ENCODE results near the gene PIH1D1.
"Not testable (repeated sequence)": the region's sequence is repeated elsewhere in the genome, so short reads cannot be mapped to it uniquely, and the experiment has no call there.

PIH1D1 gene

GRCh38 chr19:49453013-49453756 is 1.6 kb upstream of the PIH1D1 start, which contains the start of gene ALDH16A1:
TSS of gene ALDH16A1 (plus strand) at chr19:49453225. CDS start at chr19:49453332, 107 bp downstream.
- DNase-seq, result peak; percentile 96 to 97

GRCh38 chr19:49450405-49450804 is 1.2 kb downstream of the PIH1D1 start:
- no peak for DNase-seq

- DNase-seq, result no peak
Observed at GRCh38 chr19:49448432-49448786, 3.2 kb downstream of the PIH1D1 start.

DNA sequence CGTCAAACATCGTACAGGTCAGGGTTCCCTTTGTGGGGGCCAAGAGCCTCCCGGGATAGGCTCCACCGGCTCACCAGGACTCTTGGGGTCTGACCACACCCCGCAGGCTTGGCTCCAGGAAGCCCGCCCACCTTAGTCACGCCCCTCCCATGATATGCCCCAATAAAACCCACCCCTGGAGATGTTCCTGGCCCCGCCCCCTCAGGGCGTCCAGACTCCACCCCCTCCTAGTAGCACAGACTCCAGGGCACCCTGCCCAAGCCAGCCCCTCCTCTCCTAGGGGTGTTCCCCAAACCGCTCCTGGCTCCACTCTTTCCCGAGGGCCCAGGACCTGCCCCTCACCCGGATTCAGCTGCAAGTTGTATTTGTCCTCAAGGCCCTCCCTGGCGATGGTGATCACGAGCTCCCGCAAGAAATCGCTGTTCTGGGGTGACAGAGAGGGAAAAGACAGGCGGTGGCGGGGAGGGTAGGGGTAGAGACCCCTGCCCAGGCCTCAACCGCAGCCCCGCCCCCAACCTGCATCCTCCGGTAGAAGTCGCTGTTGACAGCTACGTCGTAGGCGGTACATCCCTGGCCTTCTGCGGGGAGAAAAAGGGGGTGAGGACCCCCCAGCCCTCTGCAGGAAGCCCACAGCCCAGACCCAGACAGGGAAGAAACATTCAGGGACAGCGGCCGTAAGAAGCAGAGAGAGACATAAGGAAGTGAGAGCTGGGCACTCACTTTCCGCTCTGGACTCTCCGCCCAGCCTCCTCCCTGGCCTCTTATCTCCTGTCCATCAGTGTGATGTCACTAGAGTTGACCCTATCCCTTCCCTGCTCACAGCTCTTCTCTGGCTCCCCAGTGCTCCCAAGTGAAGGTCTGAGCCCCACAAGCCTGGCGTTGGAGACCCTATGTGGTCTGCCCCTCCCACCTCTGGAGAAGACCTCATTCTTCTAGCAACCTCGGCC is 3.9 kb downstream of the PIH1D1 start:
- DNase-seq, result no peak

DNA sequence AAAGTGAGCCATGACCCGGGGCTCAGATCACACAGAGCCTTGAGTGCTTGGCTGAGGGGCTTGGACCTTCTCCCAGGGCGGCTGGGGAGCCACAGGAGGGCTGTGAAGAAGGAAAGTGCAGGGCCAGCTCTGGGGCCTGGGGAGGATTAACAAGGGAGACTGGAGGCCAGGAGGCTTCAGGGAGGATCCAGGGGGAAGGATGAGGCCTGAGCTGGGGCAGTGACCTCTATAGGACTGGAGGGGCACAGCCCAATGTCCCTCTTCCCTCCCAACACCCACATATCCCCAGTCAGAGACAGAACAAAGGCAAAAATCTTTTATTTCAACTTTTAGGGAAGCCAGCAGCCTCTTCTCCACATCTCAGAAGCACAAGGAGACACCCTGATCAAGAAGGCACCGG is 5.6 kb downstream of the PIH1D1 start:
- no peak for DNase-seq

- DNase-seq, result not testable (repeated sequence)
Observed at GRCh38 chr19:49444100-49444700, 7.4 kb downstream of the PIH1D1 start.

GRCh38 chr19:49443366-49444099 is 8.1 kb downstream of the PIH1D1 start:
- DNase-seq, result peak; percentile 90 to 92

DNA sequence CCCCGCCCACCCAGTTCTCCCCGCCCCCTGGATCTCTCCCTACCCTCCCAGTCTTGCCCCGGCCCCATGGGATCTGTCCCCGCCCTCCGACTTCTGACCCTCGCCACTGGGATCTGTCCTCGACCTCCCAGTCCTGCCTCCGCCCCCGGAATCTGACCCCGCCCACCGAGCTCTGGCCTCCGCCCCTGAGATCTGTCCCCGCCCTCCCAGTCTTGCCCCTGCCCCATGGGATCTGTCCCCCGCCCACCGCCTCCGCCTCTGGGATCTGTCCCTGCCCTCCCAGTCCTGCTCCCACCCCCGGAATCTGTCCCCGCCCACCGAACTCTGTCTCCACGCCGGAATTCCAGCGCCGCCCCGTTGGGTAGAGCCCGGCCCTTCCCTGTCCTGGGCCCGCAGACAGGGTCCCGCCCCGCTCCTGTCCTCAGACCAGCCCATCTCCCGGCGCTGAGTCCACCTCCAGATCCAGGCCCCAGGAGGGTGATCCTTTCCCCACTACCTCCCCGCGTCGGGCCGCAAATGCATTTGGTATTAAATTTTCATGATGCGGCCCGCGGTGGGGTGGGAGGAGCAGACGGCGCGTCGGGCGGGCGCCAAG is 8.7 kb downstream of the PIH1D1 start:
- peak in 1 of 2 experiments; percentile 55 for DNase-seq

- DNase-seq, result no peak
Observed at GRCh38 chr19:49442354-49442753, 9.3 kb downstream of the PIH1D1 start.

DNA sequence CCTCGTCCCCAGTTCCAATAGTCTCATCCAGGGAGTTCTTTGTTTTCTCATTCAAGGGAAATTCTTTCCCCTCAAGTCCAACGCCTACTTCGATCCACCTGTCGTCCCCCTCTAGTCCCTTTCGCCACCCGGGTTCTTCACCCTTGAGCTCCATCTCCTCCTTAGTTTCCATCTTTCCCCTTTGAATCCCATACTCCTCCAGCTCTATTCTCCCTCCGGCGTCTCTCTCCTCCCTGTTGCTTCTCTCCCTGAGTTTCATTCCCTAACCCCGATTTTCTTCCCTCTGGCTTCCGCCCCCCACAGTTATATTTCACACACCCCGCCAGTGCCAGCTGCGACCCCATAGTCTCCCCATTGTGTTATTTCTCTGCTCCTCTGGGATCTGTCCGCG is 9.7 kb downstream of the PIH1D1 start:
- no peak for DNase-seq

GRCh38 chr19:49441210-49441959 is 10.2 kb downstream of the PIH1D1 start, which contains the start of gene SLC17A7:
TSS of gene SLC17A7 (minus strand) at chr19:49441527. CDS start at chr19:49441379, 148 bp downstream.
- peak in 1 of 2 experiments; percentile 42 for DNase-seq

GRCh38 chr19:49440439-49441209 is 11.0 kb downstream of the PIH1D1 start:
- DNase-seq, result no peak

- DNase-seq, result no peak
Observed at GRCh38 chr19:49439836-49440235, 11.8 kb downstream of the PIH1D1 start.

GRCh38 chr19:49438261-49438660 is 13.4 kb downstream of the PIH1D1 start:
- no peak for DNase-seq

DNA sequence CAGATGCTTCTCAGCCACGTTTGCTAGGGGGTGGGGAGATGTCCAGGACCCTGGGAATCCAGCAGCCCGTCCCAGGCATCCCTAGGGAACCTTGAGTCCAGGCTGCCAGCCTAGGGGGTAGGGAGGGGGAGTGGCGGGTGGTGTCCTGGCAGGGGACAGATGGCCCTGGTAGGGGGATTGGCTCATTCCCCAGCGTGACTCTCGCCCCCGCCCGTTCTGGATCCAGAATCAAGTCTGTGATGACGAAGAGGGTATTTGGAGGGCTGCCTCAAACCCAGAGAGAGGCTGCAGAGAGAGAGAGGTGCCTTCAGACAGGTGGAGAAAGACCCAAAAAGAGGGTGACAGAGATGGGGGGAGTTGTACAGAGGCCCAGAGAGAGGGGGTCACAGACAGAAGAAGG is 14.4 kb downstream of the PIH1D1 start:
- no peak for DNase-seq

DNA sequence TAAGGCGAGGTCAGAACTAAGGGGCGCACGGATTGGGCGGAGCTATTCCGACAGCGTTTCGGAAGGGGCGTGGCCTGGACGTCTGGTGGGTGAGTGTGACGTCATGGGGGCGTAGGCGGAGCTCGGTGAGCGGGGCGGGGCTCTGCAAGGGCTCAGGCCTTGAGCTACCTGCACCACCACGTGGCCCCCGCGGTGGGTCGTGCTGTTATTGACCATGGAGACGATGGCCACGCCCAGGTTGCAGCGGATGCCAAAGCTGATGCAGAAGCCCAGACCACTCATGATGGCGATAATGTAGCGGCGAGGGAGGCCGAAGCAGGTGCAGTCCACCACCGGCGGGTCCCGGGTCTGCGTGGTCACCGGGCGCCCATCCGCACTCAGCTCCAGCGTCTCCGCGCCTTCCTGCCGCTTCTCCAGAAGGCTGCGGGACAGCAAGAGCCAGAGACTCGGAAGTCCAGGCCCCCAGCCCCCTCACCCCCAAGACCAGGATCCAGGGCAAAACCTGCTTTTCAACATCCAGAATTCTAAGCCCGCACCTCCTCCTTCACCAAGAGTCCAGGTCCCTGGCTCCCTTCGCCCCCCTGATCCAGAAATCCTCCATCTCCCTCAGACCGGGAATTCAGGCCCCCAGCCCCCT is 15.1 kb downstream of the PIH1D1 start:
- peak; percentile 53 for DNase-seq

DNA sequence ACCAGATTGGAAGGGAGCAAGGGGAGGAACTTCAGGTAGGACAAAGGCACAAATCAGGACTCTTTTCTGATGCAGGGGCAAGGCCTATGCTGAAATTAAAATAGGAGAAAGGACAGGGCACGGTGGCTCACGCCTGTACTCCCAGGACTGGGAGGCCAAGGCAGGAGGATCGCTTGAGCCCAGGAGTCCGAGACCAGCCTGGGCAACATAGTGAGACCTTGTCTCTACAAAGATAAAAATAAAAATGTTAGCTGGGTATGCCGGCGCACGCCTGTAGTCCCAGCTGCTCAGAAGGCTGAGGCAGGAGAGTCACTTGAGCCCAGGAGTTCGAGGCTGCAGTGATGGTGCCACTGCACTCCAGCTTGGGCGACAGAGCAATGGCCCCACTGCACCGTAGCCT is 15.9 kb downstream of the PIH1D1 start:
- no peak for DNase-seq

- DNase-seq, result no peak
Observed at GRCh38 chr19:49434907-49435583, 16.6 kb downstream of the PIH1D1 start.

- no peak for DNase-seq
Observed at GRCh38 chr19:49433240-49433901, 18.2 kb downstream of the PIH1D1 start.

All from stimulated activated CD4-positive, alpha-beta T cell treated with anti-CD3 and anti-CD28 coated beads, Interleukin-4, amount 100 ng/mL, for 4 hours (primary cell).